H1 (cell line): ENCODE results near the gene SPATA31A5. TPM values are rescaled to one million over a fixed set of nuclear protein-coding genes. Genes with fewer than 3 reads are reported as not detected.
"Not testable (repeated sequence)": the region's sequence is repeated elsewhere in the genome, so short reads cannot be mapped to it uniquely, and the experiment has no call there.

Experiments
- CTCF ChIA-PET: fragments of 300-600 bp; sonication (Branson Sonifier 250); formaldehyde crosslinking; loops from one replicate; lab custom pipeline; 2021; ENCODE audit not compliant: partially characterized antibody; lab: Charles Lee
- POLR2A ChIA-PET: fragments of 300-600 bp; sonication (Branson Sonifier 250); formaldehyde crosslinking; loops from one replicate; lab custom pipeline; 2021; ENCODE audit warnings: inconsistent platforms; ENCODE audit not compliant: partially characterized antibody; lab: Charles Lee
- DNase-seq, 2 experiments: peaks; one replicate each; pipeline versions ENCODE4 v3.0.0 to v3.0.0-alpha.2; 2010 to 2022; ENCODE audit warnings: low spot score in 2 of 2, low read depth in 1 of 2, mixed read lengths in 1 of 2
- FAIRE-seq: peaks from 2 replicates; lab custom pipeline; 2011; peaks lifted over from hg19 to GRCh38; lab: Jason Lieb, UNC
- H2AFZ ChIP-seq: 2 replicates; pipeline ENCODE4 v1.8.1; 2012; ENCODE audit warnings: low read length, inconsistent platforms
- H2AK5ac ChIP-seq: 2 replicates; pipeline ENCODE4 v1.6.1; 2013; ENCODE audit warnings: low read depth, low read length
- H2BK120ac ChIP-seq: replicated peaks from 2 replicates; pipeline ENCODE3; 2013; ENCODE audit warnings: low read depth, low read length, inconsistent platforms
- H2BK12ac ChIP-seq: 2 replicates; pipeline ENCODE4 v1.6.1; 2013; ENCODE audit warnings: low read depth, low read length
- H2BK15ac ChIP-seq: 2 replicates; pipeline ENCODE4 v1.6.1; 2013; ENCODE audit warnings: low read length
- H2BK20ac ChIP-seq: 2 replicates; pipeline ENCODE4 v1.6.1; 2013; ENCODE audit warnings: low read length
- H2BK5ac ChIP-seq: 2 replicates; pipeline ENCODE4 v1.6.1; 2013; ENCODE audit warnings: low read depth, low read length
- H3K14ac ChIP-seq: 2 replicates; pipeline ENCODE4 v1.6.1; 2013; ENCODE audit warnings: inconsistent platforms; ENCODE audit not compliant: insufficient read length
- H3K18ac ChIP-seq: 2 replicates; pipeline ENCODE4 v1.6.1; 2013; ENCODE audit warnings: low read length; ENCODE audit errors: extremely low read depth
- H3K23ac ChIP-seq: 2 replicates; pipeline ENCODE4 v1.6.1; 2013; ENCODE audit warnings: inconsistent platforms; ENCODE audit not compliant: insufficient read length
- H3K23me2 ChIP-seq: 2 replicates; pipeline ENCODE4 v1.6.1; 2013; ENCODE audit warnings: low read depth, low read length
- H3K27ac ChIP-seq: 2 replicates; pipeline ENCODE4 v1.6.1; 2011; ENCODE audit warnings: low read depth, low read length, inconsistent platforms
- H3K27me3 ChIP-seq, 4 experiments: replicated peaks in 1 of 4; 1 replicate in 1 of 4; 2 replicates in 3 of 4; pipeline versions ENCODE4 v1.6.1 to v1.8.1; 2011 to 2013; ENCODE audit warnings: low read length in 3 of 4, mild to moderate bottlenecking in 3 of 4, inconsistent platforms in 2 of 4, mixed read lengths in 2 of 4, moderate library complexity in 1 of 4; ENCODE audit not compliant: control insufficient read depth in 3 of 4, insufficient read depth in 3 of 4; ENCODE audit errors: extremely low read depth in 1 of 4
- H3K36me3 ChIP-seq, 4 experiments: 2 replicates each; pipeline versions ENCODE4 v1.6.1 to v1.8.1; 2011 to 2013; ENCODE audit warnings: mild to moderate bottlenecking in 4 of 4, low read length in 3 of 4, moderate library complexity in 2 of 4, control low read depth in 1 of 4, inconsistent platforms in 1 of 4; ENCODE audit not compliant: insufficient read depth in 4 of 4, control insufficient read depth in 2 of 4
- H3K4ac ChIP-seq: replicated peaks from 2 replicates; pipeline ENCODE3; 2013; ENCODE audit warnings: low read length, low read depth, mixed read lengths, inconsistent platforms; ENCODE audit not compliant: insufficient read length
- H3K4me1 ChIP-seq, 4 experiments: replicated peaks in 1 of 4; 1 replicate in 1 of 4; 2 replicates in 3 of 4; pipeline versions ENCODE4 v1.6.1 to v1.8.1; 2011 to 2013; ENCODE audit warnings: low read length in 3 of 4, inconsistent platforms in 2 of 4, mixed read lengths in 1 of 4; ENCODE audit not compliant: insufficient read depth in 4 of 4, control insufficient read depth in 3 of 4
- H3K4me2 ChIP-seq, 2 experiments: 2 replicates each; pipeline versions ENCODE4 v1.6.1 to v1.8.1; 2011 to 2013; ENCODE audit warnings: low read depth in 2 of 2, low read length in 2 of 2, control low read depth in 1 of 2, inconsistent platforms in 1 of 2, mild to moderate bottlenecking in 1 of 2; ENCODE audit not compliant: insufficient read depth in 1 of 2
- H3K4me3 ChIP-seq, 4 experiments: fragments of 200-600, 300-600 bp in 1 of 4; sonication (generic), shearing (Covaris generic), sonication (Bioruptor Twin) in 1 of 4; 2 replicates each; pipeline versions ENCODE4 v1.5.1 to v1.8.1; 2011 to 2016; ENCODE audit warnings: low read length in 4 of 4, low read depth in 3 of 4, control low read depth in 2 of 4, inconsistent platforms in 2 of 4, mild to moderate bottlenecking in 2 of 4, mixed read lengths in 1 of 4, moderate library complexity in 1 of 4; ENCODE audit not compliant: insufficient read depth in 2 of 4; ENCODE audit errors: extremely low read depth in 1 of 4
- H3K56ac ChIP-seq: replicated peaks from 2 replicates; pipeline ENCODE3; 2013; ENCODE audit warnings: low read depth, mild to moderate bottlenecking, mixed read lengths, low read length, inconsistent platforms; ENCODE audit not compliant: insufficient read length
- H3K79me1 ChIP-seq: 2 replicates; pipeline ENCODE4 v1.6.1; 2013; ENCODE audit warnings: low read depth, low read length, control low read depth
- H3K79me2 ChIP-seq, 2 experiments: 2 replicates each; pipeline versions ENCODE4 v1.6.1 to v1.8.1; 2012 to 2013; ENCODE audit warnings: low read length in 2 of 2, mild to moderate bottlenecking in 2 of 2, inconsistent platforms in 1 of 2; ENCODE audit not compliant: insufficient read depth in 2 of 2, control insufficient read depth in 1 of 2
- H3K9ac ChIP-seq, 4 experiments: replicated peaks in 1 of 4; 1 replicate in 1 of 4; 2 replicates in 3 of 4; pipeline versions ENCODE4 v1.6.1 to v1.8.1; 2011 to 2013; ENCODE audit warnings: low read depth in 3 of 4, low read length in 3 of 4, control low read depth in 2 of 4, mild to moderate bottlenecking in 2 of 4, moderate library complexity in 2 of 4, inconsistent platforms in 1 of 4; ENCODE audit errors: extremely low read depth in 1 of 4
- H3K9me3 ChIP-seq, 2 experiments: 2 replicates each; pipeline versions ENCODE4 v1.6.1 to v1.8.1; 2012 to 2013; ENCODE audit warnings: mild to moderate bottlenecking in 2 of 2, moderate library complexity in 2 of 2, control low read depth in 1 of 2, inconsistent platforms in 1 of 2, low read depth in 1 of 2, low read length in 1 of 2, mixed read lengths in 1 of 2; ENCODE audit not compliant: insufficient read depth in 2 of 2
- H4K20me1 ChIP-seq, 2 experiments: replicated peaks in 1 of 2; 2 replicates each; pipeline versions ENCODE3 to v1.8.1; 2011 to 2013; ENCODE audit warnings: inconsistent platforms in 2 of 2, low read length in 2 of 2, mild to moderate bottlenecking in 1 of 2; ENCODE audit not compliant: insufficient read depth in 2 of 2, control insufficient read depth in 1 of 2
- H4K5ac ChIP-seq: 2 replicates; pipeline ENCODE4 v1.6.1; 2013; ENCODE audit warnings: low read length, low read depth, mixed read lengths, inconsistent platforms; ENCODE audit not compliant: insufficient read length
- H4K8ac ChIP-seq: 2 replicates; pipeline ENCODE4 v1.8.0; 2013; ENCODE audit warnings: mild to moderate bottlenecking, moderate library complexity, low read length, inconsistent platforms; ENCODE audit not compliant: insufficient read depth; ENCODE audit errors: extremely low read depth
- H4K91ac ChIP-seq: replicated peaks from 2 replicates; pipeline ENCODE3; 2013; ENCODE audit warnings: low read length, mixed read lengths, inconsistent platforms; ENCODE audit not compliant: insufficient read length
- WGBS, 2 experiments: shearing (Covaris generic) in 1 of 2; methylation state at CpG; one replicate each; pipeline versions ENCODE4 v1.1.6 to v1.1.7; 2013 to 2015; ENCODE audit warnings: low lambda C conversion rate in 2 of 2, mixed read lengths in 2 of 2, inconsistent platforms in 1 of 2, low coverage in 1 of 2, missing lambda C conversion rate in 1 of 2; ENCODE audit not compliant: insufficient replicate concordance in 2 of 2, insufficient coverage in 1 of 2, insufficient read length in 1 of 2; ENCODE audit errors: extremely low coverage in 1 of 2, missing lambda C conversion rate in 1 of 2; 5-methylcytosine and 5-hydroxymethylcytosine counted together
- long read RNA-seq, 2 experiments: library from RNA in 1 of 2; library from capped mRNA in 1 of 2; stranded (forward); transcript quantifications; one replicate each; pipeline ENCODE4 v2.0.0, GENCODE V29; 2021; ENCODE audit warnings: inconsistent platforms in 1 of 2
- polyA minus RNA-seq, 3 experiments: library from RNA; depleted of rRNA, polyadenylated mRNA; stranded (reverse); fragments of >200 nt; gene quantifications; 1 replicate in 2 of 3; 2 replicates in 1 of 3; pipeline ENCODE4 v1.2.3, GENCODE V29; 2011
- polyA plus RNA-seq, 7 experiments: library from polyadenylated mRNA; depleted of rRNA in 3 of 7; stranded (reverse) in 5 of 7; unstranded in 2 of 7; fragments of >200 nt in 5 of 7; fragments of 200-250 nt in 2 of 7; gene quantifications; 1 replicate in 5 of 7; 2 replicates in 1 of 7; 4 replicates in 1 of 7; pipeline versions ENCODE4 v1.2.1 to v1.2.3, GENCODE V29; 2011 to 2013; ENCODE audit warnings: missing spikeins in 2 of 7, mixed read lengths in 2 of 7
- total RNA-seq: library from RNA; stranded (reverse); fragmentation: NEBNext Ultra II Directional; extraction: Animal tissue kit (Norgen Biotek cat#: 25700); gene quantifications from 2 replicates; pipeline ENCODE4 v1.2.1, GENCODE V29; 2021

SPATA31A5 gene
- total RNA-seq = not detected in 2 replicates
- polyA plus RNA-seq (2011; rRNA removed) = 0.05 TPM in 1 of 2 replicates, not detected in the other
- 0.03 TPM for polyA plus RNA-seq (2011; cell fraction: cytosol; rRNA removed)
- 0.09 TPM for polyA plus RNA-seq (2011; cell fraction: nucleus; rRNA removed)
- polyA plus RNA-seq (2012, experiment 1 of 2) = not detected in 4 replicates
- polyA plus RNA-seq (2012, experiment 2 of 2) = not detected
- 0.02 TPM for polyA plus RNA-seq (2013, experiment 1 of 2)
- not detected for polyA plus RNA-seq (2013, experiment 2 of 2)
- polyA minus RNA-seq (2011; rRNA and poly(A)+ RNA removed) = not detected in 2 replicates
- not detected for polyA minus RNA-seq (2011; cell fraction: cytosol; rRNA and poly(A)+ RNA removed)
- polyA minus RNA-seq (2011; cell fraction: nucleus; rRNA and poly(A)+ RNA removed) = not detected
- long read RNA-seq, experiment 1 = 0 reads
- long read RNA-seq, experiment 2 = 0 reads

- H3K9ac ChIP-seq, H3K23me2 ChIP-seq, H4K20me1 ChIP-seq, H3K14ac ChIP-seq, H3K18ac ChIP-seq, H2BK15ac ChIP-seq, H3K56ac ChIP-seq, H2BK12ac ChIP-seq, H3K79me2 ChIP-seq, H2BK20ac ChIP-seq, H3K27me3 ChIP-seq, H3K4ac ChIP-seq, H4K8ac ChIP-seq, H3K36me3 ChIP-seq, H2BK120ac ChIP-seq, H2AFZ ChIP-seq, H2BK5ac ChIP-seq, H3K79me1 ChIP-seq, H3K4me1 ChIP-seq, DNase-seq, H3K27ac ChIP-seq, H3K4me2 ChIP-seq, CTCF ChIA-PET, H2AK5ac ChIP-seq, FAIRE-seq, POLR2A ChIA-PET, H3K23ac ChIP-seq, H4K5ac ChIP-seq, H3K9me3 ChIP-seq, H3K4me3 ChIP-seq, H4K91ac ChIP-seq: not testable (repeated sequence)
- WGBS, 2 experiments = no CpG with 5 or more reads among the region's 7 CpGs
Observed at GRCh38 chr9:60914107-60914506, at the start of gene SPATA31A5. Gene SPATA31A5 (plus strand): TSS chr9:60914407. CDS start chr9:60914436, 29 bp downstream.

- H3K27ac ChIP-seq, H2AK5ac ChIP-seq, H3K23me2 ChIP-seq, H4K8ac ChIP-seq, H3K14ac ChIP-seq, H4K5ac ChIP-seq, H3K79me1 ChIP-seq, CTCF ChIA-PET, H3K4me3 ChIP-seq, POLR2A ChIA-PET, H3K36me3 ChIP-seq, H2BK120ac ChIP-seq, H3K4ac ChIP-seq, H2BK20ac ChIP-seq, H2BK5ac ChIP-seq, H2BK12ac ChIP-seq, H3K4me1 ChIP-seq, H3K18ac ChIP-seq, H3K56ac ChIP-seq, H3K4me2 ChIP-seq, H3K27me3 ChIP-seq, H3K9ac ChIP-seq, H4K20me1 ChIP-seq, H2AFZ ChIP-seq, H2BK15ac ChIP-seq, H3K9me3 ChIP-seq, FAIRE-seq, H3K23ac ChIP-seq, H3K79me2 ChIP-seq, H4K91ac ChIP-seq, DNase-seq: not testable (repeated sequence)
- WGBS, 2 experiments = no CpG with 5 or more reads among the region's 1 CpG
Observed at GRCh38 chr9:60962990-60963350, 48.8 kb downstream of the SPATA31A5 start.
